ENCODE results near the gene GPC5. TPM values are rescaled to one million over a fixed set of nuclear protein-coding genes. Genes with fewer than 3 reads are reported as not detected.
A peak's percentile ranks its signal among the peaks of the same experiment; 100 is the strongest.

Gene GPC5
- polyA plus RNA-seq, 6 donors from 2014 or later = 0.30 to 1.0 (median 0.40) TPM; not detected in 3

- Mint-ChIP-seq H3K9me3 (peaks cover 0 to 5% (median 0%) of the 10 kb centered on the region in 7 donors), H3K27ac (no peak overlapping the region), H3K36me3 (no peaks in the 10 kb centered on the region), H3K4me3 (no peak overlapping the region), H3K27me3 (no peaks in the 10 kb centered on the region), H3K4me1 (no peaks in the 10 kb centered on the region)
- ATAC-seq (ENCODE audit: low read depth in 2 of 2) = no peak
- no peak for DNase-seq
Observed at GRCh38 chr13:92407858-92408257, 1009.4 kb downstream of the GPC5 start.

GRCh38 chr13:92412481-92412880 lies 1014.1 kb downstream of the GPC5 start:
- no peak for DNase-seq
- peaks cover 2 to 18% (median 5%) of the 10 kb centered on the region in 7 donors for H3K9me3 Mint-ChIP-seq
- no peaks in the 10 kb centered on the region for H3K36me3 Mint-ChIP-seq
- H3K4me3 Mint-ChIP-seq = no peak overlapping the region
- H3K27me3 Mint-ChIP-seq = no peaks in the 10 kb centered on the region
- H3K4me1 Mint-ChIP-seq = no peaks in the 10 kb centered on the region
- no peak for ATAC-seq (ENCODE audit: low read depth in 2 of 2)
- H3K27ac Mint-ChIP-seq = no peak overlapping the region

- H3K36me3 Mint-ChIP-seq = no peaks in the 10 kb centered on the region
- peaks cover 2 to 18% (median 5%) of the 10 kb centered on the region in 7 donors for H3K9me3 Mint-ChIP-seq
- H3K27me3 Mint-ChIP-seq = no peaks in the 10 kb centered on the region
- no peak overlapping the region for H3K27ac Mint-ChIP-seq
- DNase-seq (no peak), ATAC-seq (ENCODE audit: low read depth in 2 of 2) (no peak)
- H3K4me3 Mint-ChIP-seq = no peak overlapping the region
- H3K4me1 Mint-ChIP-seq = no peaks in the 10 kb centered on the region
Observed at GRCh38 chr13:92412996-92413395, 1014.6 kb downstream of the GPC5 start.

- ATAC-seq (ENCODE audit: low read depth in 2 of 2) = no peak
- DNase-seq = no peak
- no peak overlapping the region for H3K4me3 Mint-ChIP-seq
- H3K4me1 Mint-ChIP-seq = no peaks in the 10 kb centered on the region
- H3K9me3 Mint-ChIP-seq = peaks cover 2 to 18% (median 5%) of the 10 kb centered on the region in 7 donors
- H3K27me3 Mint-ChIP-seq = no peaks in the 10 kb centered on the region
- no peak overlapping the region for H3K27ac Mint-ChIP-seq
- no peaks in the 10 kb centered on the region for H3K36me3 Mint-ChIP-seq
Observed at GRCh38 chr13:92413452-92413851, 1015.0 kb downstream of the GPC5 start.

GRCh38 chr13:92414851-92415250 lies 1016.4 kb downstream of the GPC5 start:
- Mint-ChIP-seq H3K4me3 (no peak overlapping the region), H3K9me3 (peaks cover 2 to 18% (median 5%) of the 10 kb centered on the region in 7 donors)

GRCh38 chr13:92415781-92416180 lies 1017.4 kb downstream of the GPC5 start:
- H3K4me1 Mint-ChIP-seq = no peaks in the 10 kb centered on the region
- H3K36me3 Mint-ChIP-seq = no peaks in the 10 kb centered on the region
- ATAC-seq (ENCODE audit: low read depth in 2 of 2) = no peak
- H3K27ac Mint-ChIP-seq = no peak overlapping the region
- no peak for DNase-seq
- H3K27me3 Mint-ChIP-seq = no peaks in the 10 kb centered on the region
- no peak overlapping the region for H3K4me3 Mint-ChIP-seq
- H3K9me3 Mint-ChIP-seq = peaks cover 2 to 18% (median 5%) of the 10 kb centered on the region in 7 donors

More at GRCh38 chr13:92414851-92415250, 1016.4 kb downstream of the GPC5 start:
- Mint-ChIP-seq H3K36me3 (no peaks in the 10 kb centered on the region), H3K27me3 (no peaks in the 10 kb centered on the region), H3K4me1 (no peaks in the 10 kb centered on the region), H3K27ac (no peak overlapping the region)
- DNase-seq (no peak), ATAC-seq (ENCODE audit: low read depth in 2 of 2) (no peak)

GRCh38 chr13:92418818-92419412 lies 1020.5 kb downstream of the GPC5 start:
- Mint-ChIP-seq H3K36me3 (no peaks in the 10 kb centered on the region), H3K9me3 (peaks cover 5 to 18% (median 9%) of the 10 kb centered on the region in 7 donors), H3K4me1 (no peaks in the 10 kb centered on the region), H3K27ac (no peak overlapping the region), H3K27me3 (no peaks in the 10 kb centered on the region), H3K4me3 (no peak overlapping the region)
- DNase-seq = no peak
- ATAC-seq (ENCODE audit: low read depth in 2 of 2) = no peak

GRCh38 chr13:92429231-92429630 lies 1030.8 kb downstream of the GPC5 start:
- Mint-ChIP-seq H3K27ac (no peak overlapping the region), H3K27me3 (no peaks in the 10 kb centered on the region), H3K4me3 (no peak overlapping the region), H3K36me3 (no peaks in the 10 kb centered on the region), H3K9me3 (peaks cover 0 to 16% (median 4%) of the 10 kb centered on the region in 7 donors), H3K4me1 (no peaks in the 10 kb centered on the region)
- no peak for ATAC-seq (ENCODE audit: low read depth in 2 of 2)
- DNase-seq = no peak

GRCh38 chr13:92433386-92433785 lies 1035.0 kb downstream of the GPC5 start:
- H3K36me3 Mint-ChIP-seq = no peaks in the 10 kb centered on the region
- DNase-seq (no peak), ATAC-seq (ENCODE audit: low read depth in 2 of 2) (no peak)
- no peaks in the 10 kb centered on the region for H3K4me1 Mint-ChIP-seq
- H3K27me3 Mint-ChIP-seq = no peaks in the 10 kb centered on the region
- no peak overlapping the region for H3K4me3 Mint-ChIP-seq
- peaks cover 0 to 18% (median 1%) of the 10 kb centered on the region in 7 donors for H3K9me3 Mint-ChIP-seq
- H3K27ac Mint-ChIP-seq = peak overlapping the region in 1 of 6 donors; percentile 68

- no peaks in the 10 kb centered on the region for H3K36me3 Mint-ChIP-seq
- no peaks in the 10 kb centered on the region for H3K27me3 Mint-ChIP-seq
- DNase-seq (no peak), ATAC-seq (ENCODE audit: low read depth in 2 of 2) (no peak)
- H3K4me1 Mint-ChIP-seq = no peaks in the 10 kb centered on the region
- H3K27ac Mint-ChIP-seq = no peak overlapping the region
- peaks cover 0 to 19% (median 2%) of the 10 kb centered on the region in 7 donors for H3K9me3 Mint-ChIP-seq
- no peak overlapping the region for H3K4me3 Mint-ChIP-seq
Observed at GRCh38 chr13:92433963-92434362, 1035.5 kb downstream of the GPC5 start.

GRCh38 chr13:92436924-92437323 lies 1038.5 kb downstream of the GPC5 start:
- Mint-ChIP-seq H3K27me3 (no peaks in the 10 kb centered on the region), H3K9me3 (peaks cover 0 to 14% (median 0%) of the 10 kb centered on the region in 7 donors), H3K36me3 (no peaks in the 10 kb centered on the region), H3K27ac (no peak overlapping the region), H3K4me1 (no peaks in the 10 kb centered on the region), H3K4me3 (no peak overlapping the region)
- DNase-seq (no peak), ATAC-seq (ENCODE audit: low read depth in 2 of 2) (no peak)

- Mint-ChIP-seq H3K4me3 (no peak overlapping the region), H3K36me3 (no peaks in the 10 kb centered on the region), H3K9me3 (peaks cover 0 to 10% (median 4%) of the 10 kb centered on the region in 7 donors), H3K4me1 (no peaks in the 10 kb centered on the region), H3K27ac (no peak overlapping the region), H3K27me3 (no peaks in the 10 kb centered on the region)
- no peak for ATAC-seq (ENCODE audit: low read depth in 2 of 2)
- DNase-seq = no peak
Observed at GRCh38 chr13:92444244-92444643, 1045.8 kb downstream of the GPC5 start.

- H3K36me3 Mint-ChIP-seq = no peaks in the 10 kb centered on the region
Observed at GRCh38 chr13:92451060-92451459, 1052.6 kb downstream of the GPC5 start.

GRCh38 chr13:92452840-92453239 lies 1054.4 kb downstream of the GPC5 start:
- Mint-ChIP-seq H3K9me3 (peaks cover 0 to 11% (median 6%) of the 10 kb centered on the region in 7 donors), H3K27ac (no peak overlapping the region), H3K36me3 (no peaks in the 10 kb centered on the region), H3K27me3 (no peaks in the 10 kb centered on the region), H3K4me3 (no peak overlapping the region), H3K4me1 (no peaks in the 10 kb centered on the region)
- no peak for DNase-seq
- ATAC-seq (ENCODE audit: low read depth in 2 of 2) = no peak

More at GRCh38 chr13:92451060-92451459, 1052.6 kb downstream of the GPC5 start:
- H3K9me3 Mint-ChIP-seq = peaks cover 1 to 13% (median 7%) of the 10 kb centered on the region in 7 donors
- ATAC-seq (ENCODE audit: low read depth in 2 of 2) (no peak), DNase-seq (no peak)
- H3K27ac Mint-ChIP-seq = no peak overlapping the region
- H3K4me3 Mint-ChIP-seq = no peak overlapping the region
- H3K4me1 Mint-ChIP-seq = no peaks in the 10 kb centered on the region
- no peaks in the 10 kb centered on the region for H3K27me3 Mint-ChIP-seq
